GM19463 (cell line): ENCODE measurements around the gene EIF1.
"Not testable (repeated sequence)": the region's sequence is repeated elsewhere in the genome, so short reads cannot be mapped to it uniquely, and the experiment has no call there.

Experiments
- ATAC-seq: cut with Tn5 transposase; IDR thresholded peaks from one replicate; pipeline ENCODE4 v1.9.1; 2021; ENCODE audit warnings: mild to moderate bottlenecking, moderate library complexity; ENCODE audit not compliant: unreplicated experiment

EIF1 gene

DNA sequence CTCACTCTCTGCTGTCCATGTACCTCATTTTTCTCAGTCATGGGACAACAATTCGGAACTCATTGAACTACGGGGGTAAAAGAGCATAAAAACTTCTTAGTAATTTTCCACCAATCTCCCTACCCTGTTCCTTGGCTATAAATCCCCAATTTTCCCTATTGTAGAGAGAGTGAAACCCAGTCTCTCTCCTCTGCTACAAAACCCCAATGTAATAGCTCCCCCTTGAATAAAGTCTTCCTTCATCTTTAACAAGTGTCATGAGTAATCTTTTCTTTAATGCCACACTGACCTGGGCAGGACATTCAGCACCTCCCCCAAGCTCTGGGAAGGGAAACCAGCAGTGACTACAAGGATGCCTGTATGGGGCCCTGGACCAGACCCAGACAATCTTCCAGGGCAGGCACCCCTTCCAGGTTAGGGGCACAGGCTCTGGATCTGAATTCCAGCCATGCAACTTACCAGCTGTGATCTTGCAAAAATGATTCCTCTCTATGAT, 10.2 kb upstream of the EIF1 start:
- ATAC-seq: no peak

DNA sequence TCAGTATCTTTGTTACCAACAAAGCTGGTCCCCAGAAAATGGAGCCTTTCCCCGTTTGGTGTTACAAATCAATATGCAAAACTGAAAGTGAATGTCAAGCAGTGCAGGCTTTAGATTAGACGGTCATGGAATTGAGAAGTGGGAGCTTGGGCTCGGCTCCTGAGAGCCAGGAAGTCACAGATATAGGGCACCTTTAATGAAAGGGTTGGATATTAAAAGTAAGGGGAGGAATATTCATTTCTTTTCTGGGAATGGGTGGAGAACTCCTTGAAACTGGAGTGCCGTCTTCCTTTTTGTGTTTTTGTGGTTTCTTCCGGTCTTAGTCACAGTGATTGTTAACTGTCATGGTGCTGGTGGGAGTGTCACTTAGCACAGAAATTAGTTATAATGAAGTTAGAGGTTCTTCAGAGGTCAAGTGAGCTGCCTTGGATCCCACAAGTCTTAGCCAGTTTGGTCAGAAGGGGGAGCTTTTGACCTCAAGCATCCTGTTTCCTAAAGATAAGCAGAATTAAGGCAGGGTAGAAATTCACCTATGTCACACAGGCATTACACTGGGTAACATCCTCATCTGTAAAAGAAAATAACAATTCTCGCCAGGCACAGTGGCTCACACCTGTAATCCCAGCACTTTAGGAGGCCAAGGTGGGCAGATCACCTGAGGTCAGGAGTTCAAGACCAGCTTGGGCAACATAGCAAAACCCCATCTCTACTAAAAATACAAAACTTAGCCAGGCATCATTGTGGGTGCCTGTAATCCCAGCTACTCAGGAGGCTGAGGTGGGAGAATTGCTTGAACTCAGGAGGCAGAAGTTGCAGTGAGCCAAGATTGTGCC, 9.6 kb upstream of the EIF1 start:
- ATAC-seq: peak; percentile 73

- ATAC-seq: no peak
Measured at GRCh38 chr17:41679740-41680425, 8.8 kb upstream of the EIF1 start.

GRCh38 chr17:41680426-41681040, 8.2 kb upstream of the EIF1 start:
- ATAC-seq: no peak

DNA sequence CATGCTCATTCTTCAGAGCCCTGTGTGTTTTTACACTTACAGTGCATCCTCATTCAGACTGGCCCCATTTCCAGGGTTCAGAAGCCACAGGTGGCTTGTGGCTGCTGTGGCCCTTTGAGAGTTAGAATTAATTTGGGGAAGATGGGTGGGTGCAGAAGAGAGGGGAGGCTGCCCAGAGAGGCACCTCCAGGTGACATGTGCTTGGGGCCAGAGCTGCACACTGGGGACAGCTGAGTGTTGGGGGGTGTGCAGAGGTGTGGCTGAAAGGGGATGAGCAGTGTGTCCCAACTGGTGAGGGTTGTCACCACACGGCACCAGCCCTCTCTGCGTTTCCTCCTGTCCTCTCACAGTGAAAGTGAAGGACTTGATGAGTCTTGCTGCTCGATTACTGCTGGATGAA, 6.9 kb upstream of the EIF1 start:
- no peak for ATAC-seq

DNA sequence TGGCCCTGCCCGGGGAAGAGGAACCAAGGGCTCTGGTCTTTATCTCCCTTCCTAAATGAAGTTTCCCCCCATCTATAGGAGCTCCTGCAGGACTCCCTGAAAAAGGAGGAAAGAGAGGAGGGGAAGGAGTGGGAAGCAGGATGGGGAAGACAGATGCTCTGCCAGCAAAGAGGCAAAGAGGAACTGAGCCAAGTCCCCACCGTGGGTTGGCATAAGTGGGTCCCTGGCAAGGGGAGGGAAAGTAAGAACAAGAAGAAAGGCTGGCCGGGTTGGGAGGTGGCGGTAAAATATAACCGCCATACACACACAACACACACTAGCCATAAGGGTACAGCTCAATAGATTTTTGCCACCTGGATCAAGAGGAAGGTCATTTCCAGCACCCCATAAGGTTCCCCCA, 6.1 kb upstream of the EIF1 start:
- ATAC-seq: no peak

GRCh38 chr17:41683441-41684007, 5.2 kb upstream of the EIF1 start:
- ATAC-seq: no peak

DNA sequence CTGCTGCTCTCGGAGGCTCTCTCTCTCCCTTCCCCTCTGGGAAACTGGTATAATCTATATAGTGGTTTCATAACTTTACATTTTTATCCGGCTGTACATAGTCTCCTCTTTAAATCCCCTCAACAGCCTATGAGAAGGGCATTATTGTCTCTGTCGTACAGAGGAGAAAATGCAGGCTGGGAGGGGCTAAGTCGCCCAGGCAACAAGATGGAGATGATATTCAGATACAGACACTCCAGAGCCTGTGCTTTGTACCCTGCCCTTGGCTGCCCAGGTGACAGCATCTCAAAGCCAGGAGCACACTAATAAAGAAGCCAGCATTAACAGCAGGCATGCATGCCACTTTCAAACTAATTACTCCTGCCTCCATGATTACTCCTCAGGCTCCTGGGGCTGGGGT, 4.7 kb upstream of the EIF1 start:
- no peak for ATAC-seq

DNA sequence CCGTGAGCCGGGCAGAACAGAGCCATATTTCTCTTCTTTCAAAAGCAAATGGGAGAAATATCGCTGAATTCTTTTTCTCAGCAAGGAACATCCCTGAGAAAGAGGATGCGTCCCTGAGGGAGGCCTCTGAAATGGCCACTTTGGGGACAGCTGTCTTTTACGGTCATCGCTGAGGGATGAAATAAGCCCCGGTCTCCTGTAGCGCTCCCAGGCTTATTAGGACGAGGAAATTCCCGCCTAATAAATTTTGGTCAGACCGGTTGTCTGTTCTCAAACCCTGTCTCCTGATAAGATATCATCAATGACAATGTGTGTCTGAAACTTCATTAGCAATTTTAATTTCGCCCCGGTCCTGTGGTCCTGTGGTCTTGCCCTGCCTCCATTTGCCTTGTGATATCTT, 2.9 kb upstream of the EIF1 start:
- ATAC-seq: not testable (repeated sequence)

- ATAC-seq: no peak
Measured at GRCh38 chr17:41686281-41686680, 2.4 kb upstream of the EIF1 start.

DNA sequence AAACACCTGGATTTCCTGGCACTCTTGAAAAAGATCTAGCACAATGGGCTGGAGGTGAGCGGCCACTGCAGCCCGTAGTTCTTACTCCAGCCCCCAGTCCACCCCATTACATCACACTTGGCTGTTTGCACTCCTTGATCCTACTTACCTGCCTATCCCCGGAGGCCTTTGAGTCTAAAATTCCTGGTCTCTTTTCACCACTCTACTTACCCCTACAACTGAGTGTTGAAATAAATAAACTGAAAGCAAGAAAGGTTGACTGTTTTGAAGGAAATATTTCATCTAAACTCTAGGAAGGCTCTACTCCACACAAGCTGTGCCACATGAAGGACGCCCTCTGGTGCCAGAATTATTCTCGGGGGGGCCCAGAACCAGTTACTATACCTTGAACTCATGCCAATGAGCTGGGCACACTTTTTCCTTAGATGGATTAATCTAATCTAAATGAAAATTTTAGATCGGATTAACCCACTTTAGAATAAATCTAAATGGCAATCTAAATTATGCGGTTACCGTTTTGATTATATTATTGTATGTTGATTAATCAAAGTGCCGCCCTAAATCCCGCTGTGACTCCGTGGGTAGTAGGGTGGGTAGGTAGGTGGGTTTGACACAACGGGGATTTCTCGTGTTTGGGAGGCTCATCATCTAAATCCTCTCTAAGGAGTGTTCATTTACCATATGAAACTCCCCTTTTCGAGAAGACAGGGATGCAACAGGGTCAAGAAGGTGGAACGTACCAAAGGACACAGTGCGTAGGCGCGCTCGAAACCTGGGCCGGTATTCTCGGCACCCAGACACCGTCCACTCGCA, 651 bp upstream of the EIF1 start:
- ATAC-seq: no peak

DNA sequence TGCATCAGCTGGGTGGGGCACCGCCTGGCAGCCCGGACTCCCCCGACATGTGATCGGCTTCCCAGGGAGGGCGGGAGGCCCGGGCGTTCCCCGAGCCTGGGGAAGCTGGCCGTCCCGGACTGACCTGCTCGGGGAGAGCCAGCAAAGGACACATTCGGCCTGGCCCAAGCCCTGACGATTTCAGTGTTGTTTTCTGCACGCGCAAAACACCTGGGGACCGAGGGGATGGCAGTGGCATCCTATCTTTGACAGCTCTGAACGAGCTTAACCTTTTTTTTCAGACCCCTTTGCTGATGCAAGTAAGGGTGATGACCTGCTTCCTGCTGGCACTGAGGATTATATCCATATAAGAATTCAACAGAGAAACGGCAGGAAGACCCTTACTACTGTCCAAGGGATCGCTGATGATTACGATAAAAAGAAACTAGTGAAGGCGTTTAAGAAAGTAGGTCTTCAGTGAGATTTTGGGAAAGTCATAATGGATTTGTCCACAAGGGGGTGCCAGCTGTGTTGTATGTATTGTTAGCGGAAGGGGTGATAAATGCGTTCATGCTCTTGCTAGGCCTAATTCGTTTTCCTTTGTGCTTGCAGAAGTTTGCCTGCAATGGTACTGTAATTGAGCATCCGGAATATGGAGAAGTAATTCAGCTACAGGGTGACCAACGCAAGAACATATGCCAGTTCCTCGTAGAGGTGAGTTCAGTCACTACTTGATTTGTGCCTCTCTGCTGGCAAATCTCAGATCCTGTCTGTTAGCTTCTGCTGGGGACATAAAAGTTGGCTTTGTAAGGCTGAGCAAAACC, 1.0 kb downstream of the EIF1 start:
- ATAC-seq: no peak

GRCh38 chr17:41690497-41690896, 1.8 kb downstream of the EIF1 start:
- no peak for ATAC-seq

- ATAC-seq: no peak
Measured at GRCh38 chr17:41691031-41691777, 2.5 kb downstream of the EIF1 start.

DNA sequence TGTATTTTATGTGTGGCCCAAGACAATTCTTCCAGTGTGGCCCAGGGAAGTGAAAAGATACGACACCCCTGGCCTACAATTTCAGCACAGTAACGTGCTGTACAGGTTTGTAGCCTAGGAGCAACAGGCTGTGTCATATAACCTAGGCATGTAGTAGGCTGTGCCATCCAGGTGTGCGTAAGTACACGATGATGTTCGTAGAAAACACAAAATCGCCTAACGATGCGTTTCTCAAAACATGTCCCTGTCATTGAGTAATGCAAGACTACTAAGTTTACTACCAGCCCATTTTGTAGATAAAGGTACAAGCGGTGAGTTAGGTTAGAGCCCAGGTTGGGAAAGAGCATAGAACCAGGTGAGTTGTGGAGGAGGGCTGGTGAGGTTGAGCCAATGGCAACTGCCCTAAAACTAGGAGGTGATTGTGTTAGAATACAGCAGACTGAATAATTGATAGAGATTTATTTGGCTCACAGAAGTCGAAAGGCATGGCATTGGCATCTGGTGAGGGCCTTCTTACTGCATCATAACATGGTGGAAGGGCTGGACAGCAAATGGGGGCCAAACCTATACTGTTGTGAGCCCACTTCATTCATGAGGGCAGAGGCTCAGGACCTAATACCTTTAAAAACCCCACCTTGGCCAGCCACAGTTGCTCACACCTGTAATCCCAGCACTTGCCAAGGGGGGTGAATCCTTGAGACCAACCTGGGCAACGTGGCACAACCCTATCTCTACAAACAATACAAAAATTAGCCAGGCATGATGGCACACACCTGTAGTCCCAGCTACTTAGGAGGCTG, 4.2 kb downstream of the EIF1 start:
- ATAC-seq: no peak

DNA sequence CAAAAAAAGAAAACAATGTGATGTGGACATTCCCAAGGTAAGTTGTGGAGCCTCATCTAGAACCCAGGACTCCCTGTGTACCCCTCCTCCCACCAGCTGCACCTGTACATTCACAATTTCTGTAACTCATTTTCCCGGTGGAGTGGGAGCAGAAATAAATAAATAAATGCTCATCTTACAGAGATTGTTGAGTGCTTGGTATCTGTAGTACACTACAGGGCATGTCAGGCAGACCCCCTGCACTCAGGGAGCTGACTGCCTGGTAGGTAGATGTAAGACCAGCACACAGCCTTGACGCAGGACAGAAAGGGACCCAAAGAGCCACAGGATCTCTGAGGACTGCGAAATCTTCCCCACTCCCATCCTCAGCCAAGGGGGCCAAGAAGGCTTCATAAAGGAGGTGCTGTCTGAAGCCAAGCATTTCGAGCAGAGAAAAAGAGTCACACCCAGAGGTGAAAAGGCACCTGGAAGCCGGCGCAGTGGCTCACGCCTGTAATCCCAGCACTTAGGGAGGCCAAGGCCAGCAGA, 6.5 kb downstream of the EIF1 start:
- ATAC-seq: no peak

- no peak for ATAC-seq
Measured at GRCh38 chr17:41695954-41696757, 7.5 kb downstream of the EIF1 start.
